Ectodermal cell (in vitro differentiated cells): Measurements from ENCODE around the gene ERCC1.

Experiments
- H3K27ac ChIP-seq: 2 replicates; pipeline ENCODE4 v1.7.0; 2013; ENCODE audit warnings: mild to moderate bottlenecking, low read depth, low read length; ENCODE audit not compliant: insufficient read depth, poor library complexity, severe bottlenecking
- H3K27me3 ChIP-seq: 2 replicates; pipeline ENCODE4 v1.7.0; 2013; ENCODE audit warnings: mild to moderate bottlenecking, low read length; ENCODE audit not compliant: insufficient read depth, control insufficient read depth, poor library complexity, severe bottlenecking
- H3K36me3 ChIP-seq: one replicate; pipeline ENCODE4 v1.7.0; 2013; ENCODE audit warnings: low read length; ENCODE audit not compliant: control insufficient read depth, insufficient read depth
- H3K4me1 ChIP-seq: one replicate; pipeline ENCODE4 v1.7.0; 2013; ENCODE audit warnings: low read length; ENCODE audit not compliant: control insufficient read depth, insufficient read depth
- H3K4me3 ChIP-seq: 2 replicates; pipeline ENCODE4 v1.7.0; 2013; ENCODE audit warnings: low read depth, low read length, control low read depth; ENCODE audit not compliant: insufficient read depth
- H3K9me3 ChIP-seq: 2 replicates; pipeline ENCODE4 v1.7.0; 2013; ENCODE audit warnings: mild to moderate bottlenecking, low read length, moderate library complexity; ENCODE audit not compliant: control insufficient read depth
- WGBS, 2 experiments: methylation state at CpG; one replicate each; pipeline ENCODE4 v1.1.7; 2013; ENCODE audit warnings: missing lambda C conversion rate in 2 of 2; 5-methylcytosine and 5-hydroxymethylcytosine counted together

ERCC1 gene

GRCh38 chr19:45395821-45396617 lies 27.7 kb downstream of the ERCC1 start:
- H3K36me3 ChIP-seq, result no peaks in the 10 kb centered on the region
- H3K4me3 ChIP-seq, result no peak overlapping the region
- no peak overlapping the region for H3K27ac ChIP-seq
- no peaks in the 10 kb centered on the region for H3K9me3 ChIP-seq
- WGBS, 2 experiments, result 78 to 82% methylated on average over 59 of the region's 59 CpGs
- peaks cover 15% of the 10 kb centered on the region for H3K27me3 ChIP-seq
- H3K4me1 ChIP-seq, result peaks cover 5% of the 10 kb centered on the region

DNA sequence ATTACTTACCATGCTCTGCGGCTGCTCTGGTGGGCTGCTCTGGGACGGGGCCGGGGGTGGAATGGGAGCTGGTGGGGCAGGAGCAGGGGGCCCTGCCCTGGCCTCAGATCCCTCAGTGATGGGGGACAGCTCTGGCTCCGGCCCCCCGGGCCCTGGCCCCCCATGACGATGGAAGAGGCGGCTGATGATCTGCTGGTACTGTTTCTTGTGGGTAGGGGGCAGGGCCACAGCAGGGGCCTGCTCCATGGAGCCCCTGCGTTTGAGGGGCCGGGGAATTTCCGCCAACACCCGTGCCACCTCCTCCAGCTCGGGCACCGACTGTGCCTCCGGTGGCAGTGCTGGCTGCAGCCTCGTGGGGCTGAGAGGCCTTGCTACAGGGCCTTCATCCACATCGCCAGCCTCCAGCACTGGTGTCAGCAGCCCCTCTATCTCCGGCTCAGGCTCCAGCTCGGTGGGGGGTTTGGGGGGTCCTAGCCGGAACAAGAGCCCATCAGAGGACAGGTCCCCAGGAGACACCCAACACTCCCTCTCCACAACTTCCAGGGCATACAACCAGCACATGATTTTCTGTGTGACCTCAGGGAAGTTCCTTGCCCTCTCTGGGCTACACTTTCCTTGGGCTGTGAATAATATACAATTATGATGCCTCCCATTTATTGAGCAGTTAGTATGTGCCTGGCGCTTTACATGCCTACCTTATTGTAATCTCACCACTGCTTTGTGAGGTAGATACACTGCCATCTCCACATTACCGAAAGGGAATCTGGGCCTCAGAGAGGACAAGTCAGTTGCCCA lies 31.6 kb downstream of the ERCC1 start:
- no peak overlapping the region for H3K27ac ChIP-seq
- H3K4me3 ChIP-seq, result no peak overlapping the region
- peaks cover 11% of the 10 kb centered on the region for H3K27me3 ChIP-seq
- H3K9me3 ChIP-seq, result no peaks in the 10 kb centered on the region
- H3K36me3 ChIP-seq, result no peaks in the 10 kb centered on the region
- H3K4me1 ChIP-seq, result no peaks in the 10 kb centered on the region
- 93 to 95% methylated on average over 21 of the region's 21 CpGs for whole genome bisulfite sequencing, 2 experiments

DNA sequence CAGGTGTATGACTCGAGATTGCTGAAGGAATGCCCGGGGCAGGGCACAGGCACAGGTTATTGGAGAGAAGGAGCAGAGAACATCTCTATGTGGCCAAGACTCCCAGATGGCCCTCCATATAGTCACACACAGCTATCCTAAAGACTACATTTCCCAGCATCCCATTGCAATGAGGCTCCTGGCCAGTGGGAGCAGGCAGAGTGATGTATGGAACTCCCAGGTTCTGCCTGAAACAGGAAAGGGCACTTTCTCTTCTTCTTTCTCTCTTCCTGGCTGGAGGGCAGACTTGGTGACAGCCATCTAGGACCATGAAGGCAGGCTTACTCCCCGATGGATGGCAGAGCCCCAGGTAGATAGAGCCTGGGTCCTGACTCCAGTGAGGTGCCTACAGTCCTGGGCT lies 32.4 kb downstream of the ERCC1 start:
- WGBS, 2 experiments, result 86 to 90% methylated on average over 3 of the region's 3 CpGs
- H3K4me1 ChIP-seq, result no peaks in the 10 kb centered on the region
- H3K4me3 ChIP-seq, result no peak overlapping the region
- peaks cover 10% of the 10 kb centered on the region for H3K27me3 ChIP-seq
- H3K36me3 ChIP-seq, result no peaks in the 10 kb centered on the region
- no peak overlapping the region for H3K27ac ChIP-seq
- no peaks in the 10 kb centered on the region for H3K9me3 ChIP-seq

GRCh38 chr19:45385392-45386221 lies 38.1 kb downstream of the ERCC1 start:
- Histone ChIP-seq H3K4me3 (no peak overlapping the region), H3K36me3 (no peaks in the 10 kb centered on the region), H3K4me1 (no peaks in the 10 kb centered on the region), H3K9me3 (no peaks in the 10 kb centered on the region), H3K27ac (no peak overlapping the region), H3K27me3 (peaks cover 6% of the 10 kb centered on the region)
- WGBS, 2 experiments, result 93% methylated on average over 75 of the region's 75 CpGs

DNA sequence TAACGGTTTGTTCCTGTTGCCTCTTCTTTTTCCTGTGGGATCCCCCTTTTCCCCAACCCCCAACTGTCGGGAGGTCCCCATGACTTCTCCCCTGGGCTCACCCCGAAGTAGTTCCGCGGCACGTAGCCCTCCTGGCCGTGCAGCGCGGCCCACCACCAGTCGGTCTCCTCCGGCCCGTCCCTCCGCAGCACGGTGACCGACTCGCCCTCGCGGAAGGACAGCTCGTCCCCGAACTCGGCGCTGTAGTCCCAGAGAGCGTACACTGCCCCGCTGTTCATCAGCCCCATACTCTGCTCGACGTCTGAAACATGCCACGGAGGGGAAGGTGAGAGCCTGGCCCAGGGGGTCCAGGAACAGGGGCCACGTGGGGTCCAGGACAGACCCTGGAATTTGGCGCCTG lies 41.3 kb downstream of the ERCC1 start:
- no peak overlapping the region for H3K4me3 ChIP-seq
- peaks cover 6% of the 10 kb centered on the region for H3K27me3 ChIP-seq
- no peak overlapping the region for H3K27ac ChIP-seq
- H3K9me3 ChIP-seq, result no peaks in the 10 kb centered on the region
- H3K4me1 ChIP-seq, result peaks cover 6% of the 10 kb centered on the region
- H3K36me3 ChIP-seq, result no peaks in the 10 kb centered on the region
- 95 to 96% methylated on average over 29 of the region's 29 CpGs for WGBS, 2 experiments

GRCh38 chr19:45380107-45380506 lies 43.6 kb downstream of the ERCC1 start:
- Histone ChIP-seq H3K27ac (no peak overlapping the region), H3K27me3 (no peaks in the 10 kb centered on the region), H3K4me3 (no peak overlapping the region), H3K4me1 (peaks cover 6% of the 10 kb centered on the region), H3K9me3 (no peaks in the 10 kb centered on the region), H3K36me3 (no peaks in the 10 kb centered on the region)
- WGBS, 2 experiments, result 77 to 92% methylated on average over 1 of the region's 1 CpG

- Histone ChIP-seq H3K36me3 (no peaks in the 10 kb centered on the region), H3K27me3 (no peaks in the 10 kb centered on the region), H3K4me3 (no peak overlapping the region), H3K9me3 (no peaks in the 10 kb centered on the region), H3K4me1 (peaks cover 6% of the 10 kb centered on the region), H3K27ac (peak overlapping the region; percentile 77)
- 48 to 49% methylated on average over 13 of the region's 13 CpGs for WGBS, 2 experiments
Observed at GRCh38 chr19:45376045-45376724, 47.5 kb downstream of the ERCC1 start.

DNA sequence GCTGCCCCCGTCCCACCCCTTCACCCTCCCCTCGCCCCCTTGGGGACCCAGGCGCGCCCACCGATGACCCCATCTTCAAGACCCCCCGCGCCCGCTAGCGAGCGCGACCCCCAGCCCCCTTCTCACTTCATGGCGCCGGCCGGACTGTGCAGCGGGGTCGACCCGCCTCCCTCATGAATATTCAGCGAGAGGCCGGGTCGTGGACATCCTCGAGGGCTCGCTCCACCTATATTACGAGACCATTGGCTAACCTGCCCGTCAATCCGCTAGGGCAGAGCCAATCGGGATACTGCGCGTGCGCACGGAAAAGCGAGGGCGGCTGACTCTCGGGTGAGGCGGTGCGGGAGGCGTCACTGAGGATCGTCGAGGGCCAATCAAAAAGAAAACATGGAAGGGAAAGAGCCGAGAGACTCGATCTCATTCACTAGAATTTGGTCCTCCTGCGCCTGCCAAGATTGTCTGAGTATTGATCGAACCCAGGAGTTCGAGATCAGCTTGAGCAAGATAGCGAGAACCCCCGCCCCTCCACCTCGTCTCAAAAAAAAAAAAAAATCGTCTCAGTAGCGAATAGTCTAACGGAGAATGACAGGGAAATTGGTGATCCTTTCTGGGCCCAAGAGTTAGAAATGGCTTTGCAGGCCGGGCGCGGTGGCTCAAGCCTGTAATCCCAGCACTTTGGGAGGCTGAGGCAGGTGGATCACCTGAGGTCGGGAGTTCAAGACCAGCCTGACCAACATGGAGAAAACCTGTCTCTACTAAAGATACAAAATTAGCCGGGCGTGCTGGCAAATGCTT lies 53.1 kb downstream of the ERCC1 start, which contains the start of gene ERCC2:
Gene ERCC2 (minus strand): TSS at position 164 of the 795 bp plus-strand sequence. CDS start 33 bp downstream, at position 131.
- Histone ChIP-seq H3K36me3 (peaks cover 4% of the 10 kb centered on the region), H3K4me3 (peak within 1 kb of the TSS; percentile 87), H3K9me3 (no peaks in the 10 kb centered on the region), H3K4me1 (peaks cover 7% of the 10 kb centered on the region), H3K27me3 (no peaks in the 10 kb centered on the region), H3K27ac (peak within 1 kb of the TSS; percentile 90)
- WGBS, 2 experiments, result 6 to 7% methylated on average over 54 to 55 of the region's 55 CpGs

DNA sequence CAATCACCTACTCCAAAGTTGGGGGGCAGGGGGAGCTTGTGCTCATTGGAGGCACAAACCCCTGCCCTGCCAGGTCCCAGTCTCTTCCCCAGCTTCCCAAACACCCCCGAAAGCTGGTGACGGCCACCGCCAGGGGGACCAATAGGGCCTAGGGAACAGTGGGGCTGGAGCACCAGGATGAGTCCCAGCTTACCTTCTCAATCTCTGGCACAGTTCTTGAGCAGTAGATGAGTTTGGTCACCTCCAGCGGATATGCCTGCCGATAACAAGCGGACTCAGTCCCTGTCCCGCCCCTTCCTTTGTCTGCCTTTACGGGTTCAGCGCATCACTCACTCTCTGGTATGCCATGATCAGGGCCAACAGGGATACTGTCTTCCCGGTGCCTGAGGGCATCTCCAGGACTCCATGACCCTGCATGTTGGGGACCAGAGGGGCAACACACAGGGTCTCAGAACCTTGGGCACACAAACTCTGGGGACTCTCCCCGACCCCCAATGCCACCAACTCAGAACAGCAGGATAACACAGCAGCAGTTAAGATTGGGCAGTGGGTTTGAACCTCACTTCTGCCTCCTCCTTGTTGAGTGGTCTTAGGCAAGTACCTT lies 54.9 kb downstream of the ERCC1 start:
- Histone ChIP-seq H3K4me3 (no peak overlapping the region), H3K27ac (no peak overlapping the region), H3K36me3 (peaks cover 11% of the 10 kb centered on the region), H3K4me1 (peaks cover 7% of the 10 kb centered on the region), H3K9me3 (no peaks in the 10 kb centered on the region), H3K27me3 (no peaks in the 10 kb centered on the region)
- 89 to 92% methylated on average over 11 of the region's 11 CpGs for WGBS, 2 experiments
